Stimulated activated CD4-positive, alpha-beta T cell treated with anti-CD3 and anti-CD28 coated beads, Interleukin-1b, Interleukin-23, amount 100 ng/mL, for 4 hours (primary cell): ENCODE results near the gene NOP9.
A peak's percentile ranks its signal among the peaks of the same experiment; 100 is the strongest.

ENCODE experiments used
- DNase-seq, 2 donors: peaks; one replicate each; pipeline ENCODE4 v3.0.0-alpha.2; 2020; ENCODE audit warnings: low read depth in 2 of 2

The NOP9 gene

GRCh38 chr14:24299255-24300191, at the start of gene NOP9, which contains the start of gene DHRS1:
Gene NOP9 (plus strand): TSS chr14:24299850. CDS start chr14:24299955, 105 bp downstream.
Gene DHRS1 (minus strand): TSS chr14:24299780. CDS start chr14:24299106, 674 bp downstream.
- DNase-seq: peak; percentile 91 to 93

- no peak for DNase-seq
These were observed 49.3 kb upstream of the NOP9 start for GRCh38 chr14:24250354-24250753.

GRCh38 chr14:24251880-24252288, 47.8 kb upstream of the NOP9 start:
- DNase-seq: no peak

- DNase-seq: no peak
These were observed 47.1 kb upstream of the NOP9 start for GRCh38 chr14:24252289-24253124.

- no peak for DNase-seq
These were observed 45.7 kb upstream of the NOP9 start for GRCh38 chr14:24253936-24254335.

- no peak for DNase-seq
These were observed 44.8 kb upstream of the NOP9 start for GRCh38 chr14:24254630-24255392.

- DNase-seq: no peak
These were observed 44.2 kb upstream of the NOP9 start for GRCh38 chr14:24255438-24255837.

- no peak for DNase-seq
These were observed 43.5 kb upstream of the NOP9 start for GRCh38 chr14:24255931-24256711.

- DNase-seq: no peak
These were observed 42.7 kb upstream of the NOP9 start for GRCh38 chr14:24256960-24257359.

- DNase-seq: no peak
These were observed 41.5 kb upstream of the NOP9 start for GRCh38 chr14:24258119-24258518.

- DNase-seq: no peak
These were observed 40.9 kb upstream of the NOP9 start for GRCh38 chr14:24258548-24259265.

- no peak for DNase-seq
These were observed 40.2 kb upstream of the NOP9 start for GRCh38 chr14:24259282-24260025.

- no peak for DNase-seq
These were observed 39.4 kb upstream of the NOP9 start for GRCh38 chr14:24260026-24260779.

GRCh38 chr14:24260780-24261157, 38.9 kb upstream of the NOP9 start:
- no peak for DNase-seq

- no peak for DNase-seq
These were observed 38.2 kb upstream of the NOP9 start for GRCh38 chr14:24261256-24261968.

GRCh38 chr14:24261969-24262327, 37.7 kb upstream of the NOP9 start:
- DNase-seq: no peak

GRCh38 chr14:24262821-24263733, 36.6 kb upstream of the NOP9 start, which contains the start of gene TGM1:
Gene TGM1 (minus strand): TSS chr14:24263177. CDS start chr14:24262352, 825 bp downstream.
- no peak for DNase-seq
